Measurements from ENCODE around the gene ATF1.
"Not testable (repeated sequence)": the region's sequence is repeated elsewhere in the genome, so short reads cannot be mapped to it uniquely, and the experiment has no call there.

GRCh38 chr12:50855218-50855617, 91.3 kb downstream of the ATF1 start:
- not testable (repeated sequence) for TF ChIP-seq POLR2A, EP300 (IDR thresholded peaks at IDR 0.05)
- TF ChIP-seq, protein P1, sequence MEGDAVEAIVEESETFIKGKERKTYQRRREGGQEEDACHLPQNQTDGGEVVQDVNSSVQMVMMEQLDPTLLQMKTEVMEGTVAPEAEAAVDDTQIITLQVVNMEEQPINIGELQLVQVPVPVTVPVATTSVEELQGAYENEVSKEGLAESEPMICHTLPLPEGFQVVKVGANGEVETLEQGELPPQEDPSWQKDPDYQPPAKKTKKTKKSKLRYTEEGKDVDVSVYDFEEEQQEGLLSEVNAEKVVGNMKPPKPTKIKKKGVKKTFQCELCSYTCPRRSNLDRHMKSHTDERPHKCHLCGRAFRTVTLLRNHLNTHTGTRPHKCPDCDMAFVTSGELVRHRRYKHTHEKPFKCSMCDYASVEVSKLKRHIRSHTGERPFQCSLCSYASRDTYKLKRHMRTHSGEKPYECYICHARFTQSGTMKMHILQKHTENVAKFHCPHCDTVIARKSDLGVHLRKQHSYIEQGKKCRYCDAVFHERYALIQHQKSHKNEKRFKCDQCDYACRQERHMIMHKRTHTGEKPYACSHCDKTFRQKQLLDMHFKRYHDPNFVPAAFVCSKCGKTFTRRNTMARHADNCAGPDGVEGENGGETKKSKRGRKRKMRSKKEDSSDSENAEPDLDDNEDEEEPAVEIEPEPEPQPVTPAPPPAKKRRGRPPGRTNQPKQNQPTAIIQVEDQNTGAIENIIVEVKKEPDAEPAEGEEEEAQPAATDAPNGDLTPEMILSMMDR (IDR thresholded peaks at IDR 0.05), result not testable (repeated sequence)
